Brain microvascular endothelial cell (primary cell): Measurements from ENCODE around the gene DENND4B.
"Not testable (repeated sequence)": the region's sequence is repeated elsewhere in the genome, so short reads cannot be mapped to it uniquely, and the experiment has no call there.

Source experiments
- DNase-seq: peaks from one replicate; pipeline ENCODE4 v3.0.0-alpha.2; 2020
- H3K27ac ChIP-seq: fragments of 250-450 bp; sonication (Bioruptor Pico); 2 replicates; pipeline ENCODE4 v1.5.1; 2020; ENCODE audit warnings: mild to moderate bottlenecking, moderate library complexity
- H3K27me3 ChIP-seq: fragments of 250-450 bp; sonication (Bioruptor Pico); replicated peaks from 2 replicates; pipeline ENCODE4 v1.5.1; 2020; ENCODE audit warnings: mild to moderate bottlenecking
- H3K36me3 ChIP-seq: fragments of 250-450 bp; sonication (Bioruptor Pico); replicated peaks from 2 replicates; pipeline ENCODE4 v1.5.1; 2020; ENCODE audit warnings: mild to moderate bottlenecking
- H3K4me3 ChIP-seq: 2 replicates; pipeline ENCODE4 v1.5.1; 2011; ENCODE audit warnings: low read depth, mild to moderate bottlenecking, control low read depth, low read length, moderate library complexity
- CTCF ChIP-seq: IDR thresholded peaks from 2 replicates; pipeline ENCODE4 v1.5.1; 2011; ENCODE audit warnings: low read depth, mild to moderate bottlenecking, moderate library complexity, low read length, control low read depth, inconsistent platforms; ENCODE audit errors: missing control alignments
- in situ Hi-C: cut with HindIII; loops from 2 replicates; pipeline ENCODE4 v1.10.0; 2017; ENCODE audit warnings: low sequenced_read_pairs, low pct_ligation_motif_present

Gene DENND4B

GRCh38 chr1:153912349-153912748 lies 34.2 kb downstream of the DENND4B start:
- Histone ChIP-seq H3K27ac (no peak overlapping the region), H3K36me3 (no peaks in the 10 kb centered on the region), H3K4me3 (no peak overlapping the region), H3K27me3 (no peaks in the 10 kb centered on the region)
- in situ Hi-C loops, result no loop called here
- no peak for DNase-seq
- TF ChIP-seq CTCF, result no peak

- DNase-seq, H3K27ac ChIP-seq, H3K27me3 ChIP-seq, in situ Hi-C loops, H3K36me3 ChIP-seq, H3K4me3 ChIP-seq: not testable (repeated sequence)
Measured at GRCh38 chr1:153910560-153910959, 36.0 kb downstream of the DENND4B start.

- Histone ChIP-seq H3K4me3 (no peak overlapping the region), H3K27ac (no peak overlapping the region), H3K36me3 (no peaks in the 10 kb centered on the region), H3K27me3 (no peaks in the 10 kb centered on the region)
- no peak for DNase-seq
- no peak for TF ChIP-seq CTCF
- in situ Hi-C loops, result no loop called here
Measured at GRCh38 chr1:153908071-153908470, 38.4 kb downstream of the DENND4B start.

- in situ Hi-C loops, result no loop called here
- DNase-seq, result no peak
- H3K27ac ChIP-seq, result no peak overlapping the region
- H3K36me3 ChIP-seq, result no peaks in the 10 kb centered on the region
- H3K4me3 ChIP-seq, result no peak overlapping the region
- H3K27me3 ChIP-seq, result no peaks in the 10 kb centered on the region
- TF ChIP-seq CTCF, result no peak
Measured at GRCh38 chr1:153907134-153907533, 39.4 kb downstream of the DENND4B start.

GRCh38 chr1:153906396-153906795 lies 40.1 kb downstream of the DENND4B start:
- H3K27me3 ChIP-seq, result no peaks in the 10 kb centered on the region
- H3K4me3 ChIP-seq, result no peak overlapping the region
- no peak for DNase-seq
- no peaks in the 10 kb centered on the region for H3K36me3 ChIP-seq
- no peak overlapping the region for H3K27ac ChIP-seq
- no peak for TF ChIP-seq CTCF
- in situ Hi-C loops, result no loop called here

- H3K27me3 ChIP-seq, H3K4me3 ChIP-seq, H3K27ac ChIP-seq, in situ Hi-C loops, DNase-seq, H3K36me3 ChIP-seq: not testable (repeated sequence)
Measured at GRCh38 chr1:153905908-153906307, 40.6 kb downstream of the DENND4B start.

- no peaks in the 10 kb centered on the region for H3K36me3 ChIP-seq
- H3K27ac ChIP-seq, result no peak overlapping the region
- in situ Hi-C loops, result no loop called here
- TF ChIP-seq CTCF, result no peak
- no peak overlapping the region for H3K4me3 ChIP-seq
- no peak for DNase-seq
- no peaks in the 10 kb centered on the region for H3K27me3 ChIP-seq
Measured at GRCh38 chr1:153903841-153904455, 42.6 kb downstream of the DENND4B start.
